ENCODE measurements around the gene MS4A13. TPM values are rescaled to one million over a fixed set of nuclear protein-coding genes. Genes with fewer than 3 reads are reported as not detected.
"Not testable (repeated sequence)": the region's sequence is repeated elsewhere in the genome, so short reads cannot be mapped to it uniquely, and the experiment has no call there.

Gene MS4A13
- total RNA-seq, 1 donor: not detected

- DNase-seq (ENCODE audit: insufficient read length, low spot score, missing footprints): no peak
- TF ChIP-seq CTCF (IDR thresholded peaks at IDR 0.05; ENCODE audit: extremely low read depth, low read depth, low read length): no peak
Observed at GRCh38 chr11:60504219-60504905, 10.8 kb upstream of the MS4A13 start.

GRCh38 chr11:60509609-60510008, 5.6 kb upstream of the MS4A13 start:
- not testable (repeated sequence) for H3K4me2 ChIP-seq (ENCODE audit: insufficient read depth, low read length); H3K36me3 ChIP-seq (ENCODE audit: insufficient read depth, low read length); H3K79me2 ChIP-seq (ENCODE audit: insufficient read depth, low read length); DNase-seq (ENCODE audit: insufficient read length, low spot score, missing footprints); H3K4me1 ChIP-seq (ENCODE audit: insufficient read depth, low read length); H3K4me3 ChIP-seq (ENCODE audit: insufficient read depth, low read length); H4K20me1 ChIP-seq (ENCODE audit: insufficient read depth, low read length); H2AFZ ChIP-seq (ENCODE audit: low read length); H3K27me3 ChIP-seq (ENCODE audit: insufficient read depth, low read length); H3K27ac ChIP-seq (ENCODE audit: low read depth, low read length); H3K9me3 ChIP-seq (ENCODE audit: low read depth, low read length)

More at GRCh38 chr11:60504219-60504905, 10.8 kb upstream of the MS4A13 start:
- H2AFZ ChIP-seq (ENCODE audit: low read length): no peak overlapping the region
- H3K79me2 ChIP-seq (ENCODE audit: insufficient read depth, low read length): no peaks in the 10 kb centered on the region
- no peaks in the 10 kb centered on the region for H4K20me1 ChIP-seq (ENCODE audit: insufficient read depth, low read length)
- H3K27me3 ChIP-seq (ENCODE audit: insufficient read depth, low read length): no peaks in the 10 kb centered on the region
- no peaks in the 10 kb centered on the region for H3K4me1 ChIP-seq (ENCODE audit: insufficient read depth, low read length)
- H3K4me2 ChIP-seq (ENCODE audit: insufficient read depth, low read length): no peak overlapping the region
- H3K27ac ChIP-seq (ENCODE audit: low read depth, low read length): no peak overlapping the region
- no peaks in the 10 kb centered on the region for H3K36me3 ChIP-seq (ENCODE audit: insufficient read depth, low read length)
- H3K4me3 ChIP-seq (ENCODE audit: insufficient read depth, low read length): no peak overlapping the region
- H3K9me3 ChIP-seq (ENCODE audit: low read depth, low read length): no peaks in the 10 kb centered on the region

GRCh38 chr11:60510209-60510608, 5.0 kb upstream of the MS4A13 start:
- H3K9me3 ChIP-seq (ENCODE audit: low read depth, low read length); H4K20me1 ChIP-seq (ENCODE audit: insufficient read depth, low read length); H2AFZ ChIP-seq (ENCODE audit: low read length); H3K4me1 ChIP-seq (ENCODE audit: insufficient read depth, low read length); H3K27me3 ChIP-seq (ENCODE audit: insufficient read depth, low read length); H3K4me3 ChIP-seq (ENCODE audit: insufficient read depth, low read length); H3K36me3 ChIP-seq (ENCODE audit: insufficient read depth, low read length); DNase-seq (ENCODE audit: insufficient read length, low spot score, missing footprints); H3K27ac ChIP-seq (ENCODE audit: low read depth, low read length); H3K79me2 ChIP-seq (ENCODE audit: insufficient read depth, low read length); H3K4me2 ChIP-seq (ENCODE audit: insufficient read depth, low read length): not testable (repeated sequence)

- DNase-seq (ENCODE audit: insufficient read length, low spot score, missing footprints): no peak
- Histone ChIP-seq H3K4me2 (ENCODE audit: insufficient read depth, low read length) (no peak overlapping the region), H3K9me3 (ENCODE audit: low read depth, low read length) (no peaks in the 10 kb centered on the region), H4K20me1 (ENCODE audit: insufficient read depth, low read length) (no peaks in the 10 kb centered on the region), H3K27me3 (ENCODE audit: insufficient read depth, low read length) (no peaks in the 10 kb centered on the region), H3K27ac (ENCODE audit: low read depth, low read length) (no peak overlapping the region), H3K4me1 (ENCODE audit: insufficient read depth, low read length) (no peaks in the 10 kb centered on the region), H3K79me2 (ENCODE audit: insufficient read depth, low read length) (no peaks in the 10 kb centered on the region), H2AFZ (ENCODE audit: low read length) (no peak overlapping the region), H3K4me3 (ENCODE audit: insufficient read depth, low read length) (no peak overlapping the region), H3K36me3 (ENCODE audit: insufficient read depth, low read length) (no peaks in the 10 kb centered on the region)
- TF ChIP-seq CTCF (IDR thresholded peaks at IDR 0.05; ENCODE audit: extremely low read depth, low read depth, low read length): no peak
Observed at GRCh38 chr11:60511393-60511792, 3.8 kb upstream of the MS4A13 start.

- Histone ChIP-seq H2AFZ (ENCODE audit: low read length) (no peak overlapping the region), H3K27me3 (ENCODE audit: insufficient read depth, low read length) (no peaks in the 10 kb centered on the region)
Observed at GRCh38 chr11:60512651-60513225, 2.5 kb upstream of the MS4A13 start.

More at GRCh38 chr11:60512651-60513225, 2.5 kb upstream of the MS4A13 start:
- Histone ChIP-seq H3K27ac (ENCODE audit: low read depth, low read length) (no peak overlapping the region), H3K79me2 (ENCODE audit: insufficient read depth, low read length) (no peaks in the 10 kb centered on the region), H3K4me2 (ENCODE audit: insufficient read depth, low read length) (no peak overlapping the region), H4K20me1 (ENCODE audit: insufficient read depth, low read length) (no peaks in the 10 kb centered on the region), H3K36me3 (ENCODE audit: insufficient read depth, low read length) (no peaks in the 10 kb centered on the region), H3K9me3 (ENCODE audit: low read depth, low read length) (no peaks in the 10 kb centered on the region), H3K4me3 (ENCODE audit: insufficient read depth, low read length) (no peak overlapping the region), H3K4me1 (ENCODE audit: insufficient read depth, low read length) (no peaks in the 10 kb centered on the region)
- no peak for DNase-seq (ENCODE audit: insufficient read length, low spot score, missing footprints)
- no peak for TF ChIP-seq CTCF (IDR thresholded peaks at IDR 0.05; ENCODE audit: extremely low read depth, low read depth, low read length)

Data from osteoblast (primary cell).